GM12878 (cell line): ENCODE results near the gene SLMAP. TPM values are rescaled to one million over a fixed set of nuclear protein-coding genes. Genes with fewer than 3 reads are reported as not detected.

Experiments
- EED ChIP-seq: sonication (generic); IDR thresholded peaks from 2 replicates; pipeline ENCODE4 v1.6.1; 2016; ENCODE audit warnings: antibody characterized with exemption, low read depth
- EZH2 ChIP-seq: IDR thresholded peaks from 2 replicates; pipeline ENCODE4 v1.6.1; 2012; ENCODE audit warnings: low read depth, mild to moderate bottlenecking, control low read depth, inconsistent platforms, low read length, borderline replicate concordance; ENCODE audit not compliant: control insufficient read depth
- GABPA ChIP-seq: IDR thresholded peaks from 2 replicates; pipeline ENCODE4 v1.6.1; 2014; ENCODE audit warnings: antibody characterized with exemption, low read depth, mild to moderate bottlenecking, inconsistent platforms
- HCFC1 ChIP-seq: fragments of 150-350 bp; IDR thresholded peaks from 2 replicates; pipeline ENCODE4 v1.6.1; 2014; ENCODE audit warnings: low read length
- HDAC6 ChIP-seq: fragments of 200-600 bp; sonication (generic); IDR thresholded peaks from one replicate; pipeline ENCODE4 v1.8.0; 2017; ENCODE audit warnings: antibody characterized with exemption; ENCODE audit not compliant: unreplicated experiment
- HDGF ChIP-seq: fragments of 450-650 bp; IDR thresholded peaks from 2 replicates; pipeline ENCODE4 v1.6.1; 2016; ENCODE audit warnings: antibody characterized with exemption
- NFIC ChIP-seq: IDR thresholded peaks from 2 replicates; pipeline ENCODE4 v1.6.1; 2012; ENCODE audit warnings: low read depth, mild to moderate bottlenecking, inconsistent platforms, low read length, moderate library complexity
- RB1 ChIP-seq: fragments of 450-650 bp; formaldehyde crosslinking; IDR thresholded peaks from 2 replicates; pipeline ENCODE4 v1.6.1; 2017; ENCODE audit warnings: mild to moderate bottlenecking, borderline replicate concordance
- SMAD5 ChIP-seq: IDR thresholded peaks from 2 replicates; pipeline ENCODE4 v1.6.1; 2016; ENCODE audit warnings: antibody characterized with exemption, low read depth
- SMC3 ChIP-seq: IDR thresholded peaks from 2 replicates; pipeline ENCODE4 v1.6.1; 2011; ENCODE audit warnings: low read length, improper control_type of control experiment, borderline replicate concordance
- SREBF1 ChIP-seq: IDR thresholded peaks from 2 replicates; pipeline ENCODE4 v1.6.1; 2012; ENCODE audit warnings: mild to moderate bottlenecking, low read length
- STAT3 ChIP-seq: IDR thresholded peaks from 2 replicates; pipeline ENCODE4 v1.6.1; 2011; ENCODE audit warnings: low read depth, low read length, improper control_type of control experiment
- TCF12 ChIP-seq: IDR thresholded peaks from 2 replicates; pipeline ENCODE4 v1.6.1; 2011; ENCODE audit warnings: low read depth, mild to moderate bottlenecking, low read length
- ZNF24 ChIP-seq: fragments of 450-650 bp; IDR thresholded peaks from 2 replicates; pipeline ENCODE4 v1.6.1; 2017; ENCODE audit warnings: antibody characterized with exemption, mild to moderate bottlenecking
- polyA plus RNA-seq, 11 experiments: library from polyadenylated mRNA; depleted of rRNA in 4 of 11; unstranded in 6 of 11; stranded (reverse) in 5 of 11; fragments of >200 nt; fragmentation: Nextera tagmentation in 4 of 11; fragmentation: Illumina TruSeq in 1 of 11; extraction: Ambion mirVana in 4 of 11; extraction: Trizol in 1 of 11; gene quantifications; 1 replicate in 1 of 11; 2 replicates in 10 of 11; pipeline versions ENCODE4 v1.2.1 to v1.2.3, GENCODE V29; 2011 to 2016; ENCODE audit warnings: inconsistent platforms in 2 of 11, missing spikeins in 2 of 11, low read depth in 1 of 11
- total RNA-seq, 4 experiments: library from RNA; depleted of rRNA in 3 of 4; stranded (reverse); fragments of >200 nt in 3 of 4; fragmentation: Illumina TruSeq in 1 of 4; extraction: Trizol in 1 of 4; gene quantifications; 2 replicates each; pipeline versions ENCODE4 v1.2.1 to v1.2.3, GENCODE V29; 2013 to 2021
- TF ChIP-seq, protein P1 (sequence below): fragments of 450-650 bp; conservative IDR thresholded peaks from 2 replicates; pipeline ENCODE4 v1.6.1; 2017; ENCODE audit warnings: mild to moderate bottlenecking, moderate library complexity
- TF ChIP-seq, protein P2 (sequence below): fragments of 450-650 bp; IDR thresholded peaks from 2 replicates; pipeline ENCODE4 v1.6.1; 2017; ENCODE audit warnings: mild to moderate bottlenecking, low read depth, inconsistent platforms; ENCODE audit not compliant: poor library complexity, severe bottlenecking
- TF ChIP-seq, protein P3 (sequence below): fragments of 450-650 bp; IDR thresholded peaks from 2 replicates; pipeline ENCODE4 v1.6.1; 2018; ENCODE audit warnings: borderline replicate concordance, mild to moderate bottlenecking; ENCODE audit not compliant: partially characterized antibody
- TF ChIP-seq, protein P4 (sequence below): fragments of 450-650 bp; IDR thresholded peaks from 2 replicates; pipeline ENCODE4 v1.6.1; 2017; ENCODE audit warnings: mild to moderate bottlenecking, moderate library complexity

The SLMAP gene
- total and polyA plus RNA-seq, 10 of the 15 experiments (the other 5 are each of a cell fraction or from before 2014, with no cell fraction given), result 8.3 to 43.8 (median 26.4) TPM

DNA sequence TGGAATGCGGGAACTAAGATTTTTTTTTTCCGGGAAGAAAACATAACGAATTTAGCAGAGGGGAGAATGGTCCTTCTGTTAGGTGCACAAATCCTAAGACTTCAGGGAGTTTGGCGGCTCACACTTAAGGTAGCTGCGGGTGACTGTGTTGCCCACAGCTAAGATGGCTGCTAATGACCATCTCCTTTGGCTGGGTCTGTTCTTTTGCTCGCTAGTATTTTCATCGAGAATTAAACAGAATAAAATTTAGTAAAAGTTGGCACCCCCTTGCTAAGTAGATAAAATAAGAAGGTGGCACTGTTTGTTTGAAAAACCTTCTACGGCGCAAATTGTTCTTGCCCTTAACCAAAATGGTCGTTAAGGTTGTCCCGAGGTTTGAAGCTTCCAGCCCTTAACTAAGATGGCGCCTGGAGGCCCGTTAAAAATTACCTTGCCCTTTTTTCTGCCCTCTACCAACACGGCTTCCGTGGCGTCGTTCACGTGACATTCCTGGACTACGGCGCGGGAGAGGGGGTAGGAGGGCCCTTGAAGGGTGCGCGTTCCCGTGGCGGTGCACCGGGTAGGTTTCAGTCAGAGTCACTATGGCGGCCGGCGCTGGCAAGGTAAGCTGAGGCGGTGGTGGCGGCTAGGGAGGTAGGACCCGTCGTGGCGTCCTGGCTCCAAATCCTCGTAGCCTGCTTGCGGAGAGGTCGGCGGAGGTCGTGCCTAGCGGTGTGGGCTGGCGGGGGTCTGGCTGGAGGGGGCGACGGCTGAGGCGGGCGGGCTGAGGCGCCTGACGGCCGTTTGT, at the start of gene SLMAP (continued):
- no peak for TF ChIP-seq SREBF1
- TF ChIP-seq, protein P1, sequence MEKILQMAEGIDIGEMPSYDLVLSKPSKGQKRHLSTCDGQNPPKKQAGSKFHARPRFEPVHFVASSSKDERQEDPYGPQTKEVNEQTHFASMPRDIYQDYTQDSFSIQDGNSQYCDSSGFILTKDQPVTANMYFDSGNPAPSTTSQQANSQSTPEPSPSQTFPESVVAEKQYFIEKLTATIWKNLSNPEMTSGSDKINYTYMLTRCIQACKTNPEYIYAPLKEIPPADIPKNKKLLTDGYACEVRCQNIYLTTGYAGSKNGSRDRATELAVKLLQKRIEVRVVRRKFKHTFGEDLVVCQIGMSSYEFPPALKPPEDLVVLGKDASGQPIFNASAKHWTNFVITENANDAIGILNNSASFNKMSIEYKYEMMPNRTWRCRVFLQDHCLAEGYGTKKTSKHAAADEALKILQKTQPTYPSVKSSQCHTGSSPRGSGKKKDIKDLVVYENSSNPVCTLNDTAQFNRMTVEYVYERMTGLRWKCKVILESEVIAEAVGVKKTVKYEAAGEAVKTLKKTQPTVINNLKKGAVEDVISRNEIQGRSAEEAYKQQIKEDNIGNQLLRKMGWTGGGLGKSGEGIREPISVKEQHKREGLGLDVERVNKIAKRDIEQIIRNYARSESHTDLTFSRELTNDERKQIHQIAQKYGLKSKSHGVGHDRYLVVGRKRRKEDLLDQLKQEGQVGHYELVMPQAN, result peak; percentile 41; the same call in 1 of the 2 replicates
- no peak for TF ChIP-seq HDAC6
- peak; percentile 94 for TF ChIP-seq HCFC1
- TF ChIP-seq SMAD5, result 0 out of 2 replicates have a peak, but pooled peaks have one; percentile 52
- no peak for TF ChIP-seq RB1
- 0 out of 2 replicates have a peak, but pooled peaks have one; percentile 40 for TF ChIP-seq NFIC
- no peak for TF ChIP-seq TCF12
- TF ChIP-seq, protein P2, sequence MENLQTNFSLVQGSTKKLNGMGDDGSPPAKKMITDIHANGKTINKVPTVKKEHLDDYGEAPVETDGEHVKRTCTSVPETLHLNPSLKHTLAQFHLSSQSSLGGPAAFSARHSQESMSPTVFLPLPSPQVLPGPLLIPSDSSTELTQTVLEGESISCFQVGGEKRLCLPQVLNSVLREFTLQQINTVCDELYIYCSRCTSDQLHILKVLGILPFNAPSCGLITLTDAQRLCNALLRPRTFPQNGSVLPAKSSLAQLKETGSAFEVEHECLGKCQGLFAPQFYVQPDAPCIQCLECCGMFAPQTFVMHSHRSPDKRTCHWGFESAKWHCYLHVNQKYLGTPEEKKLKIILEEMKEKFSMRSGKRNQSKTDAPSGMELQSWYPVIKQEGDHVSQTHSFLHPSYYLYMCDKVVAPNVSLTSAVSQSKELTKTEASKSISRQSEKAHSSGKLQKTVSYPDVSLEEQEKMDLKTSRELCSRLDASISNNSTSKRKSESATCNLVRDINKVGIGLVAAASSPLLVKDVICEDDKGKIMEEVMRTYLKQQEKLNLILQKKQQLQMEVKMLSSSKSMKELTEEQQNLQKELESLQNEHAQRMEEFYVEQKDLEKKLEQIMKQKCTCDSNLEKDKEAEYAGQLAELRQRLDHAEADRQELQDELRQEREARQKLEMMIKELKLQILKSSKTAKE, result peak; percentile 67
- no peak for TF ChIP-seq EED
- TF ChIP-seq STAT3, result no peak
- TF ChIP-seq SMC3, result no peak
- peak; percentile 73 for TF ChIP-seq HDGF
- no peak for TF ChIP-seq ZNF24
- no peak; the same call in 1 of the 2 replicates for TF ChIP-seq GABPA
- TF ChIP-seq, protein P3, sequence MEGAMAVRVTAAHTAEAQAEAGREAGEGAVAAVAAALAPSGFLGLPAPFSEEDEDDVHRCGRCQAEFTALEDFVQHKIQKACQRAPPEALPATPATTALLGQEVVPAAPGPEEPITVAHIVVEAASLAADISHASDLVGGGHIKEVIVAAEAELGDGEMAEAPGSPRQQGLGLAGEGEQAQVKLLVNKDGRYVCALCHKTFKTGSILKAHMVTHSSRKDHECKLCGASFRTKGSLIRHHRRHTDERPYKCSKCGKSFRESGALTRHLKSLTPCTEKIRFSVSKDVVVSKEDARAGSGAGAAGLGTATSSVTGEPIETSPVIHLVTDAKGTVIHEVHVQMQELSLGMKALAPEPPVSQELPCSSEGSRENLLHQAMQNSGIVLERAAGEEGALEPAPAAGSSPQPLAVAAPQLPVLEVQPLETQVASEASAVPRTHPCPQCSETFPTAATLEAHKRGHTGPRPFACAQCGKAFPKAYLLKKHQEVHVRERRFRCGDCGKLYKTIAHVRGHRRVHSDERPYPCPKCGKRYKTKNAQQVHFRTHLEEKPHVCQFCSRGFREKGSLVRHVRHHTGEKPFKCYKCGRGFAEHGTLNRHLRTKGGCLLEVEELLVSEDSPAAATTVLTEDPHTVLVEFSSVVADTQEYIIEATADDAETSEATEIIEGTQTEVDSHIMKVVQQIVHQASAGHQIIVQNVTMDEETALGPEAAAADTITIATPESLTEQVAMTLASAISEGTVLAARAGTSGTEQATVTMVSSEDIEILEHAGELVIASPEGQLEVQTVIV, result peak; percentile 53
- TF ChIP-seq, protein P4, sequence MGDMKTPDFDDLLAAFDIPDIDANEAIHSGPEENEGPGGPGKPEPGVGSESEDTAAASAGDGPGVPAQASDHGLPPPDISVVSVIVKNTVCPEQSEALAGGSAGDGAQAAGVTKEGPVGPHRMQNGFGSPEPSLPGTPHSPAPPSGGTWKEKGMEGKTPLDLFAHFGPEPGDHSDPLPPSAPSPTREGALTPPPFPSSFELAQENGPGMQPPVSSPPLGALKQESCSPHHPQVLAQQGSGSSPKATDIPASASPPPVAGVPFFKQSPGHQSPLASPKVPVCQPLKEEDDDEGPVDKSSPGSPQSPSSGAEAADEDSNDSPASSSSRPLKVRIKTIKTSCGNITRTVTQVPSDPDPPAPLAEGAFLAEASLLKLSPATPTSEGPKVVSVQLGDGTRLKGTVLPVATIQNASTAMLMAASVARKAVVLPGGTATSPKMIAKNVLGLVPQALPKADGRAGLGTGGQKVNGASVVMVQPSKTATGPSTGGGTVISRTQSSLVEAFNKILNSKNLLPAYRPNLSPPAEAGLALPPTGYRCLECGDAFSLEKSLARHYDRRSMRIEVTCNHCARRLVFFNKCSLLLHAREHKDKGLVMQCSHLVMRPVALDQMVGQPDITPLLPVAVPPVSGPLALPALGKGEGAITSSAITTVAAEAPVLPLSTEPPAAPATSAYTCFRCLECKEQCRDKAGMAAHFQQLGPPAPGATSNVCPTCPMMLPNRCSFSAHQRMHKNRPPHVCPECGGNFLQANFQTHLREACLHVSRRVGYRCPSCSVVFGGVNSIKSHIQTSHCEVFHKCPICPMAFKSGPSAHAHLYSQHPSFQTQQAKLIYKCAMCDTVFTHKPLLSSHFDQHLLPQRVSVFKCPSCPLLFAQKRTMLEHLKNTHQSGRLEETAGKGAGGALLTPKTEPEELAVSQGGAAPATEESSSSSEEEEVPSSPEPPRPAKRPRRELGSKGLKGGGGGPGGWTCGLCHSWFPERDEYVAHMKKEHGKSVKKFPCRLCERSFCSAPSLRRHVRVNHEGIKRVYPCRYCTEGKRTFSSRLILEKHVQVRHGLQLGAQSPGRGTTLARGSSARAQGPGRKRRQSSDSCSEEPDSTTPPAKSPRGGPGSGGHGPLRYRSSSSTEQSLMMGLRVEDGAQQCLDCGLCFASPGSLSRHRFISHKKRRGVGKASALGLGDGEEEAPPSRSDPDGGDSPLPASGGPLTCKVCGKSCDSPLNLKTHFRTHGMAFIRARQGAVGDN, result no peak
- no peak for TF ChIP-seq EZH2
